H9 (cell line): ENCODE measurements around the gene ENOX1. TPM values are rescaled to one million over a fixed set of nuclear protein-coding genes. Genes with fewer than 3 reads are reported as not detected.

Source experiments
- DNase-seq: peaks from one replicate; pipeline ENCODE4 v3.0.0-alpha.2; 2017
- H2AFZ ChIP-seq: one replicate; pipeline ENCODE4 v1.6.1; 2013; ENCODE audit warnings: mild to moderate bottlenecking, low read length, control low read depth, moderate library complexity
- H2AK5ac ChIP-seq: 2 replicates; pipeline ENCODE4 v1.6.1; 2013; ENCODE audit warnings: low read length, control low read depth, mixed read lengths; ENCODE audit not compliant: insufficient read length
- H2BK120ac ChIP-seq: one replicate; pipeline ENCODE4 v1.6.1; 2013; ENCODE audit warnings: low read depth, mild to moderate bottlenecking, low read length, control low read depth, inconsistent platforms; ENCODE audit not compliant: poor library complexity, severe bottlenecking
- H2BK12ac ChIP-seq: 2 replicates; pipeline ENCODE4 v1.6.1; 2013; ENCODE audit warnings: low read length, control low read depth, mixed read lengths, low read depth; ENCODE audit not compliant: insufficient read length
- H2BK15ac ChIP-seq: 2 replicates; pipeline ENCODE4 v1.6.1; 2013; ENCODE audit warnings: low read depth, low read length, control low read depth
- H2BK20ac ChIP-seq: one replicate; pipeline ENCODE4 v1.6.1; 2013; ENCODE audit warnings: low read depth, mild to moderate bottlenecking, low read length, control low read depth, inconsistent platforms; ENCODE audit not compliant: poor library complexity, severe bottlenecking
- H2BK5ac ChIP-seq: 2 replicates; pipeline ENCODE4 v1.6.1; 2013; ENCODE audit warnings: low read length, control low read depth, mixed read lengths; ENCODE audit not compliant: insufficient read length
- H3K14ac ChIP-seq: 2 replicates; pipeline ENCODE4 v1.6.1; 2013; ENCODE audit warnings: low read length, control low read depth; ENCODE audit not compliant: insufficient read depth
- H3K18ac ChIP-seq: 2 replicates; pipeline ENCODE4 v1.6.1; 2013; ENCODE audit warnings: low read depth, mild to moderate bottlenecking, mixed read lengths, low read length, control low read depth; ENCODE audit not compliant: insufficient read length
- H3K23ac ChIP-seq: 2 replicates; pipeline ENCODE4 v1.6.1; 2013; ENCODE audit warnings: low read length, control low read depth, mixed read lengths, low read depth; ENCODE audit not compliant: insufficient read length
- H3K23me2 ChIP-seq: 2 replicates; pipeline ENCODE4 v1.6.1; 2013; ENCODE audit warnings: low read depth, mild to moderate bottlenecking, mixed read lengths, low read length, control low read depth; ENCODE audit not compliant: insufficient read length, poor library complexity, severe bottlenecking
- H3K27ac ChIP-seq: 2 replicates; pipeline ENCODE4 v1.5.1; 2013; ENCODE audit warnings: low read length, control low read depth, mixed read lengths, low read depth; ENCODE audit not compliant: insufficient read length
- H3K27me3 ChIP-seq: 2 replicates; pipeline ENCODE4 v1.6.1; 2013; ENCODE audit warnings: low read length, control low read depth, inconsistent platforms; ENCODE audit not compliant: insufficient read depth
- H3K4ac ChIP-seq: 2 replicates; pipeline ENCODE4 v1.6.1; 2013; ENCODE audit warnings: low read depth, mild to moderate bottlenecking, control low read depth, inconsistent platforms, low read length, moderate library complexity
- H3K4me1 ChIP-seq: 2 replicates; pipeline ENCODE4 v1.6.1; 2013; ENCODE audit warnings: low read length, control low read depth, inconsistent platforms; ENCODE audit not compliant: insufficient read depth
- H3K4me2 ChIP-seq: 2 replicates; pipeline ENCODE4 v1.6.1; 2013; ENCODE audit warnings: low read length, control low read depth, mixed read lengths; ENCODE audit not compliant: insufficient read length, insufficient read depth
- H3K56ac ChIP-seq: 2 replicates; pipeline ENCODE4 v1.6.1; 2013; ENCODE audit warnings: low read depth, mild to moderate bottlenecking, mixed read lengths, low read length, control low read depth; ENCODE audit not compliant: insufficient read length
- H3K79me1 ChIP-seq: 2 replicates; pipeline ENCODE4 v1.6.1; 2013; ENCODE audit warnings: low read depth, mild to moderate bottlenecking, moderate library complexity, low read length, control low read depth, inconsistent platforms; ENCODE audit not compliant: insufficient read depth, poor library complexity, severe bottlenecking
- H3K79me2 ChIP-seq: 2 replicates; pipeline ENCODE4 v1.6.1; 2013; ENCODE audit warnings: low read length, control low read depth, inconsistent platforms; ENCODE audit not compliant: insufficient read depth
- H3K9ac ChIP-seq: 2 replicates; pipeline ENCODE4 v1.6.1; 2013; ENCODE audit warnings: low read length, control low read depth, mixed read lengths; ENCODE audit not compliant: insufficient read length; ENCODE audit errors: extremely low read depth
- H3K9me3 ChIP-seq: one replicate; pipeline ENCODE4 v1.6.1; 2013; ENCODE audit warnings: low read depth, low read length, inconsistent platforms; ENCODE audit not compliant: control insufficient read depth
- H3T11ph ChIP-seq: one replicate; pipeline ENCODE4 v1.6.1; 2013; ENCODE audit warnings: mild to moderate bottlenecking, low read length, control low read depth, inconsistent platforms
- H4K20me1 ChIP-seq: one replicate; pipeline ENCODE4 v1.6.1; 2013; ENCODE audit not compliant: control insufficient read depth, insufficient read length, insufficient read depth
- H4K5ac ChIP-seq: 2 replicates; pipeline ENCODE4 v1.6.1; 2013; ENCODE audit warnings: low read depth, mild to moderate bottlenecking, mixed read lengths, low read length, control low read depth; ENCODE audit not compliant: insufficient read length
- H4K8ac ChIP-seq: replicated peaks from 2 replicates; pipeline ENCODE4 v1.6.1; 2013; ENCODE audit warnings: low read length, control low read depth, mixed read lengths, low read depth; ENCODE audit not compliant: insufficient read length
- H4K91ac ChIP-seq: 2 replicates; pipeline ENCODE4 v1.6.1; 2013; ENCODE audit warnings: low read depth, mild to moderate bottlenecking, moderate library complexity, mixed read lengths, low read length, control low read depth; ENCODE audit not compliant: insufficient read length
- H3K27ac Mint-ChIP-seq, 3 experiments: 2 replicates in 2 of 3; 3 replicates in 1 of 3; pipeline ENCODE4 v1.8.0; 2020 to 2021; ENCODE audit warnings: mixed read lengths in 3 of 3, mild to moderate bottlenecking in 1 of 3, moderate library complexity in 1 of 3
- H3K27me3 Mint-ChIP-seq: 2 replicates; pipeline ENCODE4 v1.8.0; 2021; ENCODE audit warnings: low read depth, mild to moderate bottlenecking, moderate library complexity, mixed read lengths
- H3K36me3 Mint-ChIP-seq, 3 experiments: 2 replicates in 2 of 3; 3 replicates in 1 of 3; pipeline ENCODE4 v1.8.0; 2020 to 2021; ENCODE audit warnings: low read depth in 3 of 3, mixed read lengths in 3 of 3; ENCODE audit not compliant: insufficient read depth in 1 of 3
- H3K4me1 Mint-ChIP-seq, 2 experiments: 2 replicates each; pipeline ENCODE4 v1.8.0; 2020; ENCODE audit warnings: mixed read lengths in 2 of 2
- H3K4me3 Mint-ChIP-seq, 2 experiments: 2 replicates in 1 of 2; 3 replicates in 1 of 2; pipeline ENCODE4 v1.8.0; 2020 to 2021; ENCODE audit warnings: mild to moderate bottlenecking in 2 of 2, mixed read lengths in 2 of 2, moderate library complexity in 1 of 2
- H3K9me3 Mint-ChIP-seq, 2 experiments: 2 replicates in 1 of 2; 3 replicates in 1 of 2; pipeline ENCODE4 v1.8.0; 2020; ENCODE audit warnings: mild to moderate bottlenecking in 2 of 2, mixed read lengths in 2 of 2, moderate library complexity in 1 of 2
- CTCF ChIP-seq: fragments of 200-600 bp; sonication (generic); conservative IDR thresholded peaks from 3 replicates; pipeline ENCODE4 v1.8.0; 2021; ENCODE audit warnings: antibody characterized with exemption, mild to moderate bottlenecking
- WGBS: extraction: QIAGEN DNeasy Blood & Tissue Kit; methylation state at CpG from one replicate; pipeline ENCODE4 v1.1.7; 2013; ENCODE audit warnings: missing lambda C conversion rate, low lambda C conversion rate, mixed read lengths; ENCODE audit not compliant: insufficient read length; ENCODE audit errors: extremely low coverage; 5-methylcytosine and 5-hydroxymethylcytosine counted together
- total RNA-seq: library from RNA; stranded (reverse); gene quantifications from 2 replicates; pipeline ENCODE4 v1.2.1, GENCODE V29; 2021

ENOX1 gene
- total RNA-seq, 1 experiment from 2014 or later, result 0.24 TPM

GRCh38 chr13:43200307-43200706, 586.5 kb downstream of the ENOX1 start:
- Mint-ChIP-seq H3K4me3 (no peak overlapping the region), H3K36me3 (no peaks in the 10 kb centered on the region; a peak in 1 of 7 replicates), H3K27ac (no peak overlapping the region), H3K4me1 (no peaks in the 10 kb centered on the region), H3K27me3 (peaks cover 20% of the 10 kb centered on the region), H3K9me3 (peaks cover 10 to 13% of the 10 kb centered on the region in 2 experiments)
- Histone ChIP-seq H4K5ac (no peak overlapping the region), H2BK20ac (no peak overlapping the region), H4K8ac (no peak overlapping the region), H2BK15ac (no peak overlapping the region), H2BK12ac (no peak overlapping the region), H3K14ac (no peak overlapping the region), H3K9me3 (peaks cover 4% of the 10 kb centered on the region), H3K56ac (no peak overlapping the region), H3T11ph (no peak overlapping the region), H4K20me1 (no peaks in the 10 kb centered on the region), H3K4me2 (no peak overlapping the region), H3K27ac (no peak overlapping the region), H3K79me1 (no peaks in the 10 kb centered on the region), H2AK5ac (no peak overlapping the region), H3K9ac (no peak overlapping the region), H3K27me3 (no peaks in the 10 kb centered on the region), H3K18ac (no peak overlapping the region), H2BK5ac (no peak overlapping the region), H3K4ac (no peak overlapping the region), H4K91ac (no peak overlapping the region), H3K23ac (no peak overlapping the region), H2BK120ac (no peak overlapping the region), H2AFZ (no peak overlapping the region), H3K79me2 (no peaks in the 10 kb centered on the region), H3K4me1 (no peaks in the 10 kb centered on the region), H3K23me2 (no peaks in the 10 kb centered on the region)
- no peak for TF ChIP-seq CTCF
- no peak for DNase-seq
- WGBS, result no CpG with 5 or more reads among the region's 1 CpG
